KBM-7 (cell line): ENCODE data around the gene HNF1B.
A peak's percentile ranks its signal among the peaks of the same experiment; 100 is the strongest.

Experiments used
- DNase-seq: peaks from one replicate; pipeline ENCODE4 v3.0.0-alpha.2; 2015
- in situ Hi-C: fragments of 300-500 bp; cut with MboI; formaldehyde crosslinking; loops from 2 replicates; pipeline ENCODE4 v1.14.3; 2020; ENCODE audit warnings: low sequenced_read_pairs, low pct_unique_long_range_greater_than_20kb, mixed read lengths

The HNF1B gene

DNA sequence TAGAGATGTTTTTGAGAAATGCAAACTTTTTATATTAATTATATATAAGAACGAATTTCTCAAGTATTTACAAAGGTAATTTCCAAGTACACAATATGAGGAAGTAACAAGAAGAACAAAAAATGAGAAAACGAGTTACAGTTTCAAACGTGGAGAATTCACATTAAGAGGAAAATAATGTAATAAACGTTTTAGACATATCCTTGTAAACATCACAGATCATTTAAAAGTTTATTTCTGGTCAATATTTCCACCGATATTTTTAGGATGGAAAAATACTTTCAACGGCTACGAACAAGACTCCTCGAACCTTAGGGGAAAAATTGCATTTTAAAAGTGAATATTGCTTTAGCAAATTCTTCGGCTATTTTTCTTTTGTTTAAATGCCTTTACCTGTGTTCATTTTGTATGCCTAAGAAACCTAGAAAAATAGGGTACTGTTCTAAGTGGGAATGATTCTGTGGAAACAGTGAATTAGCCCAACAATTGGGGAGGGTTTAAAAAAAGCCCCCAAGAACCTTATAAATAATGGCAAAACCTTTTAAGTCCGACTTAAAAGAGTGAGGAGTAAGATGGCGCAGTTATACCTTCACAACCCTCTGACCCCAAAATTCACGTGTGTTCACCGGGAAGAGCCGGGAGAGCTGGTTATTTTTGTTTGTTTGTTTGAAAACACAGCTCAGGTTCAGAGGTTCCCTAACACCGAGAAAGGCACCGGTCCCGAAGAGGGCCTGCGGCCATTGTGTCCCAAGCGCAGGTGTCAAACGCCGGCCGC lies 3.3 kb downstream of the HNF1B start:
- peak; percentile 15 for DNase-seq
- in situ Hi-C loops = no loop called here

DNA sequence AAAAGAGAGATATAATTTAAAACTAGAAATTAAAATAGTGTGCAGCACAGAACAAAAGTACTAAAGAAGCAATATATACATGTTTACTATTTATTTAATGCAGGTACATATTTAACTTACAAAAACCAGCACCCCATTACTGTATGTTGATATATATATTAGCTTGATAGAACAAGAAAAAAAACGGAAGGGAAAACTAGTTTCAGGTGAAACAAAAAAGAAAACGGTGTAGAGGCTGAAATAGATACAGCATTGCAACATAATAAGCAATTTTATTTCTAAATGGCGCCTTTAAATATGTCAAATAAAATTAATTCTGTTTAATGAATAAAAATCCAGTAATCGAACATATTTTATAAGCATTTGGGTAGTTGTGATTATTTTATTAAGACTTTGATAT lies 3.9 kb downstream of the HNF1B start:
- no peak for DNase-seq
- in situ Hi-C loops = no loop called here

DNA sequence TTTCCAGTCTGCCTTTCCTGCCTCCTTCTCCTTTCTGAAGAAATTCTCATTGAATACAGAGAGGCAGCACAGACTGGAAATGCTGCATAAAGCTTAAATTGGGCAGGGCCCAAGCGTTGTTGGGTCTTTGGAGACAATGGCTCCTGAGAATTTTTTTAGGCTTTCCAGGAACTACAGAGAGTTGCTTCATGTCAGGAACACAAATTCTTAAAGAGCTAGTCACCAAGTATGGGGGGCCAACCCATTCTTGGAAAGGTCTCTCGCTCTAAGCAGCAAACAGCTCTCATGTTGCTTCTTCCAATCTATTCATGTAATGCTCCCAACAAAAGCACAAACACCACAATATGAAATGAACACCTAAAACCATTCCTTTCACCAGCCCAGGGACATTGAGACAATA lies 6.9 kb downstream of the HNF1B start:
- in situ Hi-C loops = no loop called here
- no peak for DNase-seq

DNA sequence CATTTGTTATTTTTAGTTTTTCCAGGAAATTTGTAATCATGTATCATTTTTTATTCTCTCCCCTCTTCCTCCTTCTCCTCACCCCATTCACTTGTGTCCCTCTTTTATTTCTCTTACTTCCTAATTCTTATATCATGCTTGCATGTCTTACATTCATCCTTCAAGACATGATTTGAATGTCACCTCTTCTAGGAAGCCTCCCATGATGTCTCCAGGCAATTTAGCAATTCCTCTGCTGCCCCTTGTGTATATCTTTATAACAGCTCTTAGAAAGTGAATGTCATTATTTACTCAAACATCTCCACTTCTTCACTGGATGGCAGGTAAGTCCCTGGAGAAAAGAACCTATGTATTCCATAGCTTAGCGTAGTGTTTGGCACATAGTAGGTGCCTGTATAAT lies 7.8 kb downstream of the HNF1B start:
- in situ Hi-C loops = no loop called here

DNA sequence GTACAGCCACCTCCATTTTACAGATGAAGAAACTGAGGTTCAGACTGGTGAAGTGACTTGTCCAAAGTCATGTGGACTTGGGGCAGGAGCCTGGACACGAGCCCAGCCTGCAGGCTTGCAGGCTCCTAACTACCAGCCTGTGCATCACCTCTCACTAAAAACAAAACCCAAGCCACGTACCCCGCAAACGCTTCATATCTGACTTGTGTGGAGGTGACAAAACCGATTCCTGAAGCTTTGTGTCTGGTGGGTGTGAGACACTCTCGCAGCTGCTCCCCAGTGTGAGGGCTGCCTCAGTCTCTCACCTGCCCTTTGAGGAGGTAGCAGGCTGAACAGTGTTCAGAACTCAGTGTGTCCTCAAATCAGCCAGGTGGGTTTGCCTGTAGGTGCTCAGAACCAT lies 8.4 kb downstream of the HNF1B start:
- in situ Hi-C loops = no loop called here
- no peak for DNase-seq

More for the DNA sequence above, 7.8 kb downstream of the HNF1B start:
- no peak for DNase-seq

DNA sequence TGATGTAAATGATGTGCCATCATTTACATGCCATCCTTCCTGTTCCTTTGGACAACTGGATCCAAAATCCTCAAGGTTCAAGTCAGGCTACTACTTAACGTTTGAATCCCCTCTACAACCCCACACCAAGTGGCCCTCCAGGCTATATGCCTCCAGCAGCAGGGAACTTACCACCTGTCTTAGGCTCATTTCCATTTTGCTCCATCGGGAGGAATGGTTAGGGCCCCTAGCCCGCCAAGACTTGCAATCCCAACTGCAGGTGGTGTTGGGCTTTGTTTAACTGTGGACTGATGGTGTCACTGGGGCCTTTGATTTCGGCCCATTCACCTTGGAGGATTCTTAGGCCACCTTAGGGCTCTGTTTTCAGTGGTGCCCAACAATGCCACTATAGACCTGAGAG lies 9.7 kb downstream of the HNF1B start:
- in situ Hi-C loops = no loop called here
- DNase-seq = no peak

DNA sequence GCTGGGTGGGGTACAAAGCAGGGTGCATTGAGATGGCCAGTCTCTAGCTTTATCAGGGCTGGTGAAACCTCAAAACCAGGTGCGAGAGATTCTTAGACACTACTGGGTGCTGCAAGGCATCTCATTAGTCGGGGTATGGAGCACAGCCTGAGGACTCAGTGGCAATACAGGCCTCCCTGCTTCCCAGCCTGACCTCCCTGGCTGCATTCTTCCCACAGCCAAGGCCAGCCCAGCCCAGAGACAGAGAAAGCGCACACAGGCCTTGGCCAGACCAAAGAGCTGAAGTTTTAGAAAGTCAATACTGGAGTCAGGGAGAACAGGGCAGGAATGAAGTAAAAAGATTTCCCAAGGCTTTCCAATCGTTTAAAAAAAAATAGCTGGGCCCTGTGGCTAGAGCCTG lies 12.5 kb downstream of the HNF1B start:
- DNase-seq = no peak
- in situ Hi-C loops = no loop called here

DNA sequence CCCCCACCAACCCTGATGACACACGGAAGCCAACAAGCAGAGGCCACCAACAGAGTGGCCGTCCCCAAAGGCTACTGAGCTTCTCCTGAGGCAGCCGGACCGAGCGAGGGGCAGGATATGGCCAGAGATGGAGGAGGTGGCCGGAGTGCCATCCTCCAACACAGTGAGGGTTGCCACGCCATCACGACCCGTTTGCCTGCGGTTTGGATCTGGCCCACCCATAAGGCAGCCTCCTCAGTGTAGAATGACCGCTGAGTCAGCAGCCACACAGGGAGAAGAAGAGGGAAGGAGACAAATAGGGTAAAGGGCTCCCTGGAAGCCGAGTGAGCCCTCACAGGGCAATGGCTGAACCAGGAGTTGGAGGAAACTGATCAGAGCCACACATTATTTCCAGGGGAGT lies 13.8 kb downstream of the HNF1B start:
- DNase-seq = no peak
- in situ Hi-C loops = no loop called here

DNA sequence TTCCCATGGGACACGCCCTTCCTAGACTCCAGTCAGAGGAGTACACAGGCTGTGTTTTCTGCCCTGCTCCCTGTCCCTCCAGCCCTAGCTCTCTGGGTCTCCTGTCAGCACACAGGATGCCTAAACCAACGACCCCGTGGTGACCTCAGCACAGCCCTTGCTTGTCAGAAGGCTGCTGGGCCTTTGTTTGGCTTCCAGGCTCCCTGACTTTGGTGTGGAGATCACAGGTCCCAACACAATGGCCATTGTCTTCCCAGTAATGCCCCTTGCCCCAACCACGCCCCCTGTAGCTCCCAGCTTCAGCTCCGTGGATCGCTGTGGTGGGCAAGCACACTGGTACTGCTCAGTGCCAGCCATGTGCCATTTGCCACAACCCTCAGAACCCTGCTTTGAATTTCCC lies 15.0 kb downstream of the HNF1B start:
- no peak for DNase-seq
- in situ Hi-C loops = no loop called here

DNA sequence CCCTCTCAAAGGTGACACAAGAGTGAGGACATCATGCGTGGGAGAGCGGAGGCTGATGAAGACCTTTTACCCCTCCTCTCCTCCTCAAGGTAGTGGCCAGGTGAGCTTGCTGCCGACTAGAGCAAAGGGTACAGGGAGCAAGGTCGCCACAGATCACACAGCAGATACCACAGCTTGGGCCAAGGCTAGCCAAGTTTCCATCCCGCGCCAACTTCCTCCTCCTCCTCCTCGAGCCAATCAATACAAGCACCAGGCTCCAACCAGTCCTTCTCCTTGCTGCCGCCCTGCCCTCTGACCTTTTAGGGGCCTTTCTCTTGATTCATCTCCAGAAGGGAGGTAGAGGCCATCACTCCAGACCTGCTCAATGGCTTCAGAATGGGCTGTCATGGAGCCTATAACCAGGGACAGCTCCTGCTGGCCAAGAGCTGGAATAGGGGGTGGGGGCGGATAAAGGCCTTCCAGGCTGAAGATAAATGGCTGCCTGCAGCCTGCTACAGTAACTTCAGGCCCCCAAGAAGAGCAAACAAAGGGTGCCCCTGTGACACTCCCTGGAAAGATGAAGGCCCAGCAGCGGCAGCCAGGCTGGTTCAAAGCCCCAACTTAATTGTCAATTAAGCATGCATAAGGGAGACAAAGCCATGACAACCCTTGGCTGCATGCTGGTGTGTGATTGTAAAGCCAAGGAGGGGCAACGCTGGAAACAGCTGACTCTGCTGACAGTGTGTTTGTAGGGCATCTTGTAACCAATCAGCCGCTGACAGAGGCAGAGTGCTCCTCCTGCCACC lies 17.8 kb downstream of the HNF1B start:
- DNase-seq = no peak
- in situ Hi-C loops = no loop called here

DNA sequence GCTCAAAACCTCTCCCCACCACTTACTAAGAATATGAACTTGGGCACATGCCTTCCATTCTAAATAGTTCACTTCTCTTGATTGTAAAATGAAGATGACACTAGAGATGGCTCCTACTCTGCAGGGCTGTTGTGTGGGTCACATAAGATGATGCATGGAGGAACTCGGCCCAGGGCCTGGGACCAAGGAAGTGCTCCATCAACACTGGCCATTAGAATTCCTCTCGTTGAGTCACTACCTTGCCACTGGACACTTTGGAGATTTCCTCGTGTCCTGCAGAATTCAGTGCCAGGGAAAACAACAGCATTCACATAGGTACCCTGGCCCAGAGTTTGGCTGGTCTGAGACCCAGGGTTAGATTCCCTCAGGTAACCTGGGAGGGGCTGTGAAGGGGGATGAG lies 18.6 kb downstream of the HNF1B start:
- DNase-seq = no peak
- in situ Hi-C loops = no loop called here

DNA sequence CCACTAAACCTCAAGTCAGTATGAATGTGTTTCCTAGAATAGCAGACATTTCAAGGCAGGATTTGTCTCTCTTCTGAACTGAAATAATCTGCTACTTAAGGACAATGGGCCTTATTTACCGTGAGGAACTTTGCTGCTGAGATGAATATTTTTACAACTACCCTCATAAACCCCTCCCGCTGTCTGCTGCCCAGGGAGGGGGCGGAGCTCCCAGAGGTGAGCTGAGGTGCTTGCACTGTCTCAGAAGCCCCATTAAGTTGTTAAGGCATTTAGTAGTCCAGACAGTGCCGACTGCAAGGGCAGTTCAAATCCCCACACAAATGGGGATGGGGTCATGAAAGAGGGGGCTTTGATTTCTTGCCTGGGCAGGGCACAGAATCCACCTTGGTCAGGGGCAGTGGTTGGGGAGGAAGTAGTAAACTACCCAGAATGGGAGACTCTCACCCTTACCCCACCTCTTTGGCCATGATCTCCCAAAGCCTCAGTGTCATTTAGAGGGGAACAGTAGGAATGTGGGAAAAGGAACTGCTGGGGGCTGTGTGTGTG lies 19.2 kb downstream of the HNF1B start:
- no peak for DNase-seq
- in situ Hi-C loops = no loop called here

DNA sequence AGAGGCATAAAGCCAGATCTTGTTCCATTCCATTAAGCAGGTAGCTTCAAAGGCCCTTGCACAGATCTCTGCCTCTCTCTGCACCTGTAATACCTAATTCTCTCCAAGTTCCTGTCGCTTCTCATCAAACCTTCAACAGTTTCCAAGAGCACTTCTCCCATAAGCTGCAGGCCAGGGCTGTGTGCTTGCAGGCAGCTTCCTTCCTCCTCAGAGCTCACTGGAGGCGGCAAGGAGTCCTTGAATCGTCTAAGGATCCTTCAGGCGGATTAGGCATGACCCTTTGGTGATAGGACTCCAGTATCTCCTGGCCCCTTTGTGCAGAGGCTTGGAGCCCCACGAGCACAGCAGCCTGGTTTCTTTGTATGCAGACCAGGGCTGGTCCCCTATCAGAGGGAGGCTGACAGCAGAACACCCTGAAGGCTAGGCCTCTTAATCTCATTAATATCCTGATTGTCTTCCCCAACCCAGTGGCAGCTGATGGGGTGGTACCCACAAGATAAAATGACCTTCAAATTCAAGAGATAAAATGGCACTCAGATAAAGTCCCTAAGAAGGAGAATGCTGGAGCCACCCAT lies 19.8 kb downstream of the HNF1B start:
- in situ Hi-C loops = no loop called here
- no peak for DNase-seq

DNA sequence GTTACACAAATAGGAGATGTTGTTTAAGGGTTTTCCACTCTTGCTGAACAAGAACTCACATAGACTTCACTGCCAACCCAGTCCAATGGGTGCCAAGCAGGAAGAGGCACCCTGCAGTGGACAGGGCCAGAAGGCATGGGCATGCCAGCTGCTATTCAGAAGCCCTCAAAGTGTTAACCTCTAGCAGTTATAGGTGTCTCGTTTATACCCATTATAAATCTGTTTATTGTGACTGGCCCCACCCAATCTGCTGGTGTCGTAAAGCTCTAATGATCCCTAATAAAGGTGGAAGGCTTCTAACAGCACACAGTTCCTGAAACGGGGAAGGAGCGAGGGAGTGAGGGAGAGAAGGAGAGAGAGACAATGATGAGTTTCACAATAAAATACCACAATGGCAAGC lies 23.9 kb downstream of the HNF1B start:
- in situ Hi-C loops = no loop called here
- DNase-seq = no peak

DNA sequence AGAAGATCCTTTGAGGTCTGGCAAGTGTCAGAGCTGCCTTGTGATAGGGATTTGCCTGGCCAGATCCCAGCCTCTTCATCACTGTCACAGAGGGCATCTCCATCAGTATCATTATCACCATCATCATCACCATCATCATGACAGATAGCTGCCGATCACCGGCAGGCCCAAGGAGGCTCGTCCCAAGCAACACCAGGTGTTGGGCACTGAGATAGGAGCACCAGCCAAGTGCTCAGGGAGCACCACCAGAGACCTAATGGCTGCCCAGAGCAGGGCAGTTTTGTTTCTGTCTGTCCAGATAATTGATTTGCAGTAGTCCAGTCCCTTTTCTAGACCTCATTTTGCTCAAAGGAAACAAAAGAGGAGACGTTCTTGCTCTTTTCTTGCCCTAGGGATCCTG lies 25.0 kb downstream of the HNF1B start:
- in situ Hi-C loops = no loop called here
- no peak for DNase-seq

DNA sequence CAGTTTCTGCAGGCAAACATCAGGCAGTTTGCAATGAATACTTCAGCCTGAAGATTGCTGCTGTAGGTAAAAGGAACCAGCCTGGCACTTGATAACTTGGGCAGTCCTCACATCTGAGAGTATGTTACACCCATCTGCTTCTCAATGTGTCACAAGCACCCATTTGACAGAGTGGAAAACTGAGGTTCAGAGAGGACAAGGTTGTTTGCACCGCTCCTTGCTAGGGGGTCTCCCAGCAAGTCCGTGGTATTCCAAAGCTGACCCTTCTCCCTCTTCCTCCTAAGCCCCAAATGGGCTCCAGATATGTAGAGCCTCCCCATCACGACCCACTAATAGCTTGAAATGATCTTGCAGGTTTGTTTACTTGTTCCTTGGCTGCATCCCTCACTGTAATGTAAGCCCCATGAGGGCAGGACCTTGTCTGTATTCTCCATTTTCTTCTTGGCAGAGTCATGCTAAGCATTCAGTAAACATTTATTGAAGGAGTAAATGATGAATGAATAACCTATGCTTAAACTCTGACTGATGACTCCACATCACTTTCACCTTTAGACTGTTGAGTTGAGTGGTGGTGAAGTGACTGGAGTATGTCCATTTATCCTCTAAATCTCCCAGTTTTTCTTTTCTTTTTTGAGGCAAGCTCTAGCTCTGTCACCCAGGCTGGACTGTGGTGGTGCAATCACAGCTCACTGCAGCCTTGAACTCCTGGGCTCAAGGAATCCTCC lies 26.4 kb downstream of the HNF1B start:
- no peak for DNase-seq
- in situ Hi-C loops = no loop called here

DNA sequence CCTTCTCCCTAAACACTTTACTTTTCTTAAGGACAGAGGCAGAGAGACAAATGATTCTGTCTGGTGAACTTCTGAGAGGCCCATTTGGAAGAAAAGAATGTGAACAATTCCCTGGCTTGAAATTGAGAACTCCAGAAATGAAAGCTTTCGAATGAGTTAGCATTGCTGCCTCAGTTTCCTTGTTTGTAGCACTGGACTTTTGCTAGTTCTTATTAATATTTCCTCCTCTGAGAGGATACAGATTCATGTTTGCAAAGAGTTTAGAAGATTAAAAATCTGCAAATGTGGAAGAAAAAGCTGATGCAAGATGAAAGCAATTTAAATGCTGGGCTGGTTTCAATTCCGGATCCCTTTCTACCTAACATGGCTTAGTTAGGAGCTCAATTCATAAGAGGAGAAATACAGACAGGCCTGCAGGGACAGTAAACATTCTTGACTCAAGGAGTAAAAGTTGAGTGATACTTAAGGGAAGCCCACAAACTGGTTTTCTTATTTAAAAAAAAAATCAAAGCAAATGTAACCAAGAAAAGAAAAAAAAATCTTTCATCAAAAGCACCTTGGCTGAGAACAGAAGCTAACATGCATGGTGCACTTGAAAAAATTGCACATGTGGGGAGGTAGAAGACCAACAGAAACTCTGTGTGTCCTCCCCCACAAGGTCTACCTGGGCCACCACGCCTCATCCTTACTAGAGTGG lies 27.1 kb downstream of the HNF1B start:
- in situ Hi-C loops = no loop called here

DNA sequence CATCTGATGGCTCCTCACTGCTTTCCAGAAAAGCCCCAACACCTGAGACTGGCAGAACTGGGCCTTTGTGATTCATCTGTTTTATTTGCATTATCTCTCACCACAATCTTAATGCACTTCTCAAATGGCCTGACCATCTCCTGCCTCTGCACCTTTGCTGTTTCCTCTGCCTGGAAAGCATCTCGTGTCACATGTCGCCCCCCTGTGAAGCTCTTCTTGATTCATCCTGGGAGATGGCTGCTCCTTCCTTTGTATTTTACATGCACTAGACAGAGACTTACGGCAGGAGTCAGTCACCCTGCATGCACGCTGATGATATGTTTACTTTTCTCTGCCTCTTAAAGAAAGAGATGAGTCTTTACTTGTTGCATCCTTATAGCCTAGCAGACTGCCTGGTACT lies 30.0 kb downstream of the HNF1B start:
- in situ Hi-C loops = no loop called here
- DNase-seq = no peak

More for the DNA sequence above, 27.1 kb downstream of the HNF1B start:
- no peak for DNase-seq

DNA sequence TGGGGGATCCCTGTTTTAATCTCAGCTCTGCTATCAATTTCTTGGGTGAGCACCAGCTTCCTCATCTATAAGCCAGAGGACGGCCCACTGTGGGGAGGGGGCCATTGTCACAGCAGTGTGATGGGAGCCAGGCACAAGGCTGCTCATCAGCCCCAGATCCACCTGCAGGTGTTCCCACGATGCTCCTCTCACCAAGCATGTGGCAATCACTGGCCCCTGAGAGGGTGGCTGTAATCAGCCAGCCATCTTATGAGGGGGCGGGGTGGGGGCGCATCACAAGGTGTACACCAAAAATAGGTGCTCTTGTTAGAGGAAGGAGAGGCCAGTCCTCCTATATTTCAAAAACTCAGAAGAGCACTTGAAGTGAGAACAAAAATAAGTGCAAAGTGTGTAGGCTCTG lies 31.2 kb downstream of the HNF1B start:
- DNase-seq = no peak
- in situ Hi-C loops = no loop called here
